Measurements from ENCODE around the gene EYA3. TPM values are rescaled to one million over a fixed set of nuclear protein-coding genes. Genes with fewer than 3 reads are reported as not detected.

EYA3 gene
- total RNA-seq, 1 experiment from 2014 or later = 29.4 TPM

- TF ChIP-seq CDX4 (CRISPR knock-in tag; IDR thresholded peaks at IDR 0.05; ENCODE audit: borderline replicate concordance) (no peak), ZNF396 (CRISPR knock-in tag; IDR thresholded peaks at IDR 0.05; ENCODE audit: borderline replicate concordance) (no peak), PRDM15 (CRISPR knock-in tag; IDR thresholded peaks at IDR 0.05) (no peak)
Observed at GRCh38 chr1:28070725-28071593, 17.5 kb downstream of the EYA3 start (continued).

- DNase-seq (ENCODE audit: low spot score) (no peak), ATAC-seq (no peak)
- Mint-ChIP-seq H3K9me3 (no peaks in the 10 kb centered on the region), H3K4me3 (no peak overlapping the region), H3K27ac (no peak overlapping the region), H3K27me3 (ENCODE audit: low read depth) (no peaks in the 10 kb centered on the region), H3K36me3 (no peaks in the 10 kb centered on the region), H3K4me1 (no peaks in the 10 kb centered on the region)
- ChIA-PET POLR2A (no interaction called here), CTCF (interaction anchor here (1.7 kb wide), 1 partner anchor 21 kb away, joined by 5 read pairs; the partner anchor contains the start of gene EYA3)
- TF ChIP-seq SP1 (CRISPR knock-in tag; conservative IDR thresholded peaks at IDR 0.05) (no peak), ATF6 (CRISPR knock-in tag; IDR thresholded peaks at IDR 0.05) (no peak), EMX1 (CRISPR knock-in tag; IDR thresholded peaks at IDR 0.05) (no peak), JUN (CRISPR knock-in tag; IDR thresholded peaks at IDR 0.05) (no peak), AR (CRISPR knock-in tag; IDR thresholded peaks at IDR 0.05) (no peak), ZNF219 (CRISPR knock-in tag; IDR thresholded peaks at IDR 0.05; ENCODE audit: borderline replicate concordance) (no peak), RORB (CRISPR knock-in tag; IDR thresholded peaks at IDR 0.05) (no peak), E2F1 (CRISPR knock-in tag; IDR thresholded peaks at IDR 0.05) (no peak), ZNF263 (CRISPR knock-in tag; IDR thresholded peaks at IDR 0.05; ENCODE audit: low read depth) (no peak), SOX15 (CRISPR knock-in tag; IDR thresholded peaks at IDR 0.05) (no peak), ZNF425 (CRISPR knock-in tag; conservative IDR thresholded peaks at IDR 0.05) (no peak)
Observed at GRCh38 chr1:28067523-28068090, 20.8 kb downstream of the EYA3 start.

All from WTC11 (cell line).